Mesothelial cell of epicardium (in vitro differentiated cells): Measurements from ENCODE around the gene FIS1. TPM values are rescaled to one million over a fixed set of nuclear protein-coding genes. Genes with fewer than 3 reads are reported as not detected.

ENCODE experiments used
- DNase-seq, 2 experiments: peaks; one replicate each; pipeline ENCODE4 v3.0.0; 2021; ENCODE audit warnings: low spot score in 2 of 2; ENCODE audit not compliant: unreplicated experiment in 2 of 2
- H3K27ac Mint-ChIP-seq: 2 replicates; pipeline ENCODE4 v1.8.0; 2021; ENCODE audit warnings: mixed read lengths
- H3K27me3 Mint-ChIP-seq: 2 replicates; pipeline ENCODE4 v1.8.0; 2021; ENCODE audit warnings: low read depth, mixed read lengths
- H3K36me3 Mint-ChIP-seq: 2 replicates; pipeline ENCODE4 v1.8.0; 2021; ENCODE audit warnings: mixed read lengths
- H3K4me1 Mint-ChIP-seq: 2 replicates; pipeline ENCODE4 v1.8.0; 2021; ENCODE audit warnings: mixed read lengths
- H3K4me3 Mint-ChIP-seq: 2 replicates; pipeline ENCODE4 v1.8.0; 2021; ENCODE audit warnings: mild to moderate bottlenecking, moderate library complexity, mixed read lengths
- H3K9me3 Mint-ChIP-seq: 2 replicates; pipeline ENCODE4 v1.8.0; 2021; ENCODE audit warnings: mixed read lengths
- total RNA-seq: library from RNA; stranded (reverse); gene quantifications from 3 replicates; pipeline ENCODE4 v1.2.1, GENCODE V29; 2021
- TF ChIP-seq, protein P1 (sequence below): fragments of 200-600 bp; sonication (generic); IDR thresholded peaks from one replicate; pipeline ENCODE4 v1.5.0; 2021; ENCODE audit warnings: antibody characterized with exemption; ENCODE audit not compliant: unreplicated experiment

Gene FIS1
- total RNA-seq, 1 donor from 2014 or later: 134 TPM

DNA sequence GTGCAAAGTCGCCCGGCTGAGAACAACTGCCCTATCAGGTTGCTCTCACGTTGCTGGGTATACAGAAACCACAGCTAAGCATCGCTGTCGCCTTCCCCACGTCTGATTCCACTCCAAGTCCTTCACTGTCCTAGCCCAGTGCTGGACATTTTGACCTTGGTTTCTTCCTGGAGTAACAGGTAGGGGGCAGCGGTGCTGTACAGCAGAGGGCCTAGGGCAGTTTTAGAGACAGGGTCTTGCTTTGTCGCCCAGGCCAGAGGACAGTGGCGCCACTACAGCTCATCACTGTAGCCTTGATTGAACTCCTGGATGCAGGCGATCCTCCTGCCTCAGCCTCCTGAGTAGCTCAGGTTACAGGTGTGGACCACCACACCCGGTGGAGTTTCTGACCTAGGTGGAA, 9.8 kb downstream of the FIS1 start:
- H3K27ac Mint-ChIP-seq: no peak overlapping the region
- no peak for DNase-seq
- TF ChIP-seq, protein P1, sequence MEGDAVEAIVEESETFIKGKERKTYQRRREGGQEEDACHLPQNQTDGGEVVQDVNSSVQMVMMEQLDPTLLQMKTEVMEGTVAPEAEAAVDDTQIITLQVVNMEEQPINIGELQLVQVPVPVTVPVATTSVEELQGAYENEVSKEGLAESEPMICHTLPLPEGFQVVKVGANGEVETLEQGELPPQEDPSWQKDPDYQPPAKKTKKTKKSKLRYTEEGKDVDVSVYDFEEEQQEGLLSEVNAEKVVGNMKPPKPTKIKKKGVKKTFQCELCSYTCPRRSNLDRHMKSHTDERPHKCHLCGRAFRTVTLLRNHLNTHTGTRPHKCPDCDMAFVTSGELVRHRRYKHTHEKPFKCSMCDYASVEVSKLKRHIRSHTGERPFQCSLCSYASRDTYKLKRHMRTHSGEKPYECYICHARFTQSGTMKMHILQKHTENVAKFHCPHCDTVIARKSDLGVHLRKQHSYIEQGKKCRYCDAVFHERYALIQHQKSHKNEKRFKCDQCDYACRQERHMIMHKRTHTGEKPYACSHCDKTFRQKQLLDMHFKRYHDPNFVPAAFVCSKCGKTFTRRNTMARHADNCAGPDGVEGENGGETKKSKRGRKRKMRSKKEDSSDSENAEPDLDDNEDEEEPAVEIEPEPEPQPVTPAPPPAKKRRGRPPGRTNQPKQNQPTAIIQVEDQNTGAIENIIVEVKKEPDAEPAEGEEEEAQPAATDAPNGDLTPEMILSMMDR: no peak
- no peaks in the 10 kb centered on the region for H3K27me3 Mint-ChIP-seq
- peaks cover 32% of the 10 kb centered on the region for H3K4me1 Mint-ChIP-seq
- H3K36me3 Mint-ChIP-seq: peaks cover 5% of the 10 kb centered on the region
- no peak overlapping the region for H3K4me3 Mint-ChIP-seq
- no peaks in the 10 kb centered on the region for H3K9me3 Mint-ChIP-seq

DNA sequence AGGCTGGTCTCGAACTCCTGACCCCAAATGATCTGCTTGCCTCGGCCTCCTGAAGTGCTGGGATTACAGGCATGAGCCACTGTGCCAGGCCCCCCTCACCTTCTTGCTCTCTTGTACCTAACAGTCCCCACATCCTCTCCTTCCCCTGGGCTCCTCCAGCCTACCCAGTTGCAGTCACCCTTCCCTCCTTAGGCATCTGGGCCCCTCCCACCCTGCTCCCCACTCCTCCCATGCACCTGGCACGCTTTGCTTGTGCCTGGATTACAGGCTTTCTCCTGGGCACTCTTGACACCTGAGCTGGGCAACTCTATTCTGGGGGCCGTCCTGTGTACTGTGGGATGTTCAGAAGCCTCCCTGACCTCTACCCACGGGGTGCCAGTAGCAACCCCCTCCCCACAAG, 10.2 kb downstream of the FIS1 start:
- H3K36me3 Mint-ChIP-seq: peaks cover 5% of the 10 kb centered on the region
- no peak overlapping the region for H3K27ac Mint-ChIP-seq
- H3K27me3 Mint-ChIP-seq: no peaks in the 10 kb centered on the region
- H3K4me1 Mint-ChIP-seq: peaks cover 32% of the 10 kb centered on the region
- no peak for DNase-seq
- no peaks in the 10 kb centered on the region for H3K9me3 Mint-ChIP-seq
- TF ChIP-seq, protein P1: no peak
- H3K4me3 Mint-ChIP-seq: no peak overlapping the region

DNA sequence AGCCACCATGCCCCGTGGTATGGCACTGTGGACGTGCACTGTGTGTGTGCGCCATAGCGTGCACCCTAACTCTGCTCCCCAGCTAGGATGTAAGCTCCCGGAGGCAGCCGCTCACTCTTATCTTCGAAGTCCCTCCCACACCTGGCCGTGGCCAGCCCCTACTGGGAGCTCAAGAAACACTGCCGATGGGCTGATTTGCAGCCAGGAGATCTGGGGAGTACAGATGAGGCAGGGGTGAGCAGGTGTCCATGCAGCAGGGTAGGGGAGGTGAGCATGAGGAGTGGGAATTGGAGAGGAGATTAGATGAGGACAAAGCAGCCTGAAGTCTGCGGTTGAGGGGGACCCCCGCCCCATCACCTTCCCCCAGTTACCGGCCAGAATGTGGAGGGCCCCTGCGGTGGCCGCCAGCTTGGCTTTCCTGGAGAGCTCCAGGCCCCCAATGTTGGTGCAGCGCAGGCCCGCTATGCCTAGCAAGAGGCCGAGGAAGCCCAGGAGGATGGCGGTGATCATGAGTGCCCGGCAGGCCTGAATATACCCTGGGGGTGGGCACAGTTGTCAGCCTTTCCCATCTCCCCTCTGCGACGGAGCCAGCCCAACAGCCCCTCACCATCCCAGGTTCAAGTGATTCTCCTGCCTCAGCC, 10.9 kb downstream of the FIS1 start:
- no peak for DNase-seq
- no peak overlapping the region for H3K4me3 Mint-ChIP-seq
- TF ChIP-seq, protein P1: no peak
- no peaks in the 10 kb centered on the region for H3K27me3 Mint-ChIP-seq
- peaks cover 27% of the 10 kb centered on the region for H3K4me1 Mint-ChIP-seq
- peaks cover 5% of the 10 kb centered on the region for H3K36me3 Mint-ChIP-seq
- H3K9me3 Mint-ChIP-seq: no peaks in the 10 kb centered on the region
- no peak overlapping the region for H3K27ac Mint-ChIP-seq

- H3K4me3 Mint-ChIP-seq: peak overlapping the region; percentile 64
- peaks cover 11% of the 10 kb centered on the region for H3K36me3 Mint-ChIP-seq
- DNase-seq: peak in 1 of 2 experiments; percentile 58
- no peaks in the 10 kb centered on the region for H3K9me3 Mint-ChIP-seq
- H3K27ac Mint-ChIP-seq: peak overlapping the region; percentile 43
- TF ChIP-seq, protein P1: no peak
- peaks cover 13% of the 10 kb centered on the region for H3K4me1 Mint-ChIP-seq
- H3K27me3 Mint-ChIP-seq: no peaks in the 10 kb centered on the region
Observed at GRCh38 chr7:101232141-101232850, 12.6 kb downstream of the FIS1 start.

DNA sequence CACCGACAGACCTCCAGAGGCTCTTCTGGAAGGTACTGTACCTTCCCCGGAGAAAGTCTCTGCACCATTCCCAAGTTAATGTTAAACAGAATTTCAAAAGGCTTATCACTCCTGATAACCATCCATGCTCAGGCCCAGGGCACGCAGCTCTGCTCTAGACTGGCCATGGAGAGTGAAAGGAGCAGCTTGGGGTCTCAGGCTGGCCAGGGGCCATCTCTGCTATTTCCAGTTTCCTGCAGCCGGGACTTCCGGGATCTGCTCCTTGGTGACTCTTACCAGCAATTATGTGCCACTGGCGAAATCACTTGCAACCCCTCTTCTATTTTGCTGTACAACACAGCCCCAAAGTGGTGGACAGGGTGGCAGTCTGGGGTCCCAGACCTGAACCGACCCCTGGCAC, 13.2 kb downstream of the FIS1 start:
- Mint-ChIP-seq H3K27ac (peak overlapping the region; percentile 43), H3K4me3 (peak overlapping the region; percentile 64), H3K36me3 (peaks cover 15% of the 10 kb centered on the region), H3K27me3 (no peaks in the 10 kb centered on the region), H3K4me1 (peaks cover 13% of the 10 kb centered on the region), H3K9me3 (no peaks in the 10 kb centered on the region)
- DNase-seq: no peak
- TF ChIP-seq, protein P1: no peak
